ENCODE results near the gene DCAF15.

The DCAF15 gene

GRCh38 chr19:13937479-13938300 is 14.6 kb upstream of the DCAF15 start:
- ATAC-seq (replicated peaks) (no peak), DNase-seq (no peak)
- Mint-ChIP-seq H3K4me1 (ENCODE audit: low read depth in 2 of 2) (peaks cover 0 to 4% of the 10 kb centered on the region in 2 donors), H3K9me3 (no peaks in the 10 kb centered on the region), H3K27me3 (peaks cover 6 to 10% of the 10 kb centered on the region in 2 donors), H3K27ac (no peak overlapping the region), H3K4me3 (no peak overlapping the region), H3K36me3 (ENCODE audit: insufficient read depth) (no peaks in the 10 kb centered on the region)

GRCh38 chr19:13938301-13939064 is 13.8 kb upstream of the DCAF15 start, which contains the start of gene PODNL1:
Gene PODNL1, minus strand, starts transcription at chr19:13938417. Its CDS starts 236 bp downstream, at chr19:13938181.
- Mint-ChIP-seq H3K27ac (no peak within 1 kb of the TSS), H3K9me3 (no peaks in the 10 kb centered on the region), H3K27me3 (peaks cover 6 to 10% of the 10 kb centered on the region in 2 donors), H3K36me3 (ENCODE audit: insufficient read depth) (no peaks in the 10 kb centered on the region), H3K4me3 (no peak within 1 kb of the TSS), H3K4me1 (ENCODE audit: low read depth in 2 of 2) (peaks cover 0 to 4% of the 10 kb centered on the region in 2 donors)
- ATAC-seq (replicated peaks) (no peak), DNase-seq (no peak)

DNA sequence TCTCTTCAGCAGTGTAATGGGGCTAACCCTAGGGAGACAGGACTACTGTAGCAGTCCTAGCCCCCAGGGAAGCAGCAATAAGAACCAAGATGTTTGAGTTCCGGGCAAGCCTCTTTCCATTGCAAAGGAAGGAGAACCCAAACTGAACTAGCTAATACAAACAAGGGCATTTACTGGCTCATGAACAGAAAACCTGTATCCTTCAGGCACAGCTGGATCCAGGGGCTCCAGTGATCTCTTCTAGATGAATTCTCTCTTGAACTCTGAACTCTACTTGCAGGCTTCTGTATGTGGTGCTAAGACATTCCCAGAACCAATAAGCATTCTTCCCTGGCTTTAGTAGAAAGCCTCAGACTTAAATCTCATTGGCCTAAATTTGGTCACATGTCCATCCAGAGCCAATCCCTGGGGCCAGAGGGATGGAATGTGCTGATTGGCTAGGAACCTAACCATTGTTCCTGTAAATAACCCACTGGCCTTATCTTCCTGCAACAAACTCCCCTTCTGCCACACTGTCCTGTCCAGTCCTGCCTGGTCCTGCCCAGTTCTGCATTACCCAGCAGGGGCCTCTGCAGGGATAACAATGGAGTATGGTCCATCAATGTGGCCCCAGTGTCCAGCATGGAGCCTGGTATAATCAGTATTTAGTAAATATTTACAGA is 10.2 kb upstream of the DCAF15 start:
- Mint-ChIP-seq H3K4me1 (ENCODE audit: low read depth in 2 of 2) (peaks cover 0 to 4% of the 10 kb centered on the region in 2 donors), H3K27ac (no peak overlapping the region), H3K4me3 (no peak overlapping the region), H3K27me3 (peaks cover 6 to 7% of the 10 kb centered on the region in 2 donors), H3K36me3 (ENCODE audit: insufficient read depth) (no peaks in the 10 kb centered on the region), H3K9me3 (no peaks in the 10 kb centered on the region)
- no peak for ATAC-seq (replicated peaks)
- no peak for DNase-seq

DNA sequence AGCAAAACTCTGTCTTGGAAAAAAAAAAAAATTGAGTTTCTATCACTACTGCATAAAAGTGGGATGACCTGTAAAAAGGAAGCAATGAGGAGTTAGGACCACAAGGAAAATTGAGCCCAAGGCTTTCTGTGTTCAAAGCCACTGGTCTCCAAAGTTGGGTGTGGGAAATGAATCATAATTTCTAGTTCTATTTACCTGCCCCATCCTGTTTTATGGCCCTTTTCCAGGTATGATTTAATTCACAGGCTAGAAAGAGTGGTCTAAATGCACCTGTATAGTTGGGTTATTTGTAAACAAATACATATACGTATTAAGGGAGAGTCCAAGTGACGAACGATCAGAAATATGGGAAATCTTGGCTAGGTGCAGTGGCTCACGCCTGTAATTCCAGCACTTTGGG is 5.9 kb upstream of the DCAF15 start:
- DNase-seq (no peak), ATAC-seq (replicated peaks) (no peak)
- H3K27me3 Mint-ChIP-seq = no peaks in the 10 kb centered on the region
- H3K27ac Mint-ChIP-seq = no peak overlapping the region
- H3K4me3 Mint-ChIP-seq = no peak overlapping the region
- H3K9me3 Mint-ChIP-seq = no peaks in the 10 kb centered on the region
- H3K4me1 Mint-ChIP-seq (ENCODE audit: low read depth in 2 of 2) = peaks cover 0 to under 1% of the 10 kb centered on the region in 2 donors
- H3K36me3 Mint-ChIP-seq (ENCODE audit: insufficient read depth) = peaks cover 5% of the 10 kb centered on the region

- H3K9me3 Mint-ChIP-seq = no peaks in the 10 kb centered on the region
- DNase-seq (no peak), ATAC-seq (replicated peaks) (no peak)
- no peak overlapping the region for H3K27ac Mint-ChIP-seq
- H3K4me1 Mint-ChIP-seq (ENCODE audit: low read depth in 2 of 2) = peaks cover 15 to 19% of the 10 kb centered on the region in 2 donors
- H3K27me3 Mint-ChIP-seq = no peaks in the 10 kb centered on the region
- H3K36me3 Mint-ChIP-seq (ENCODE audit: insufficient read depth) = peaks cover 42% of the 10 kb centered on the region
- H3K4me3 Mint-ChIP-seq = no peak overlapping the region
Measured at GRCh38 chr19:13951043-13951442, 1.3 kb upstream of the DCAF15 start.

DNA sequence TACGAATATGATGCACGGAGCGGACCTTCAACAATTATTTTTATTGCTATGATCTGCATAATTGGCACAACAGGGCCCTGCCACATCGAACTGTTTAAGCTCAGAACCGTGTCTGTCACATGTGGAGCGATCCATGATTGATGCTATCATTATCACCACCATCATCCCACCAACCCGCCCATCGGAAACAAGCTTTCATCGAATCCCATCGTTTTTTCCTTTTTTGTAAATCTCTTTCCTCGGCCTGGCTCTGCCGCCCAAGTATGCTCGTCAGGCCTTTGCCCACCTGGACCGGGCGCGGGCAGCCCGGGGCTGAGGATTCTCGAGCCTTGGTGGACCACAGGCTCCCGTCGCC is 533 bp upstream of the DCAF15 start:
- H3K9me3 Mint-ChIP-seq = no peaks in the 10 kb centered on the region
- H3K27me3 Mint-ChIP-seq = no peaks in the 10 kb centered on the region
- peak overlapping the region; percentile 97 to 98 for H3K4me3 Mint-ChIP-seq
- H3K4me1 Mint-ChIP-seq (ENCODE audit: low read depth in 2 of 2) = peaks cover 15 to 19% of the 10 kb centered on the region in 2 donors
- peaks cover 42% of the 10 kb centered on the region for H3K36me3 Mint-ChIP-seq (ENCODE audit: insufficient read depth)
- peak; percentile 8 for ATAC-seq (replicated peaks)
- H3K27ac Mint-ChIP-seq = peak overlapping the region; percentile 97 to 98
- no peak for DNase-seq

DNA sequence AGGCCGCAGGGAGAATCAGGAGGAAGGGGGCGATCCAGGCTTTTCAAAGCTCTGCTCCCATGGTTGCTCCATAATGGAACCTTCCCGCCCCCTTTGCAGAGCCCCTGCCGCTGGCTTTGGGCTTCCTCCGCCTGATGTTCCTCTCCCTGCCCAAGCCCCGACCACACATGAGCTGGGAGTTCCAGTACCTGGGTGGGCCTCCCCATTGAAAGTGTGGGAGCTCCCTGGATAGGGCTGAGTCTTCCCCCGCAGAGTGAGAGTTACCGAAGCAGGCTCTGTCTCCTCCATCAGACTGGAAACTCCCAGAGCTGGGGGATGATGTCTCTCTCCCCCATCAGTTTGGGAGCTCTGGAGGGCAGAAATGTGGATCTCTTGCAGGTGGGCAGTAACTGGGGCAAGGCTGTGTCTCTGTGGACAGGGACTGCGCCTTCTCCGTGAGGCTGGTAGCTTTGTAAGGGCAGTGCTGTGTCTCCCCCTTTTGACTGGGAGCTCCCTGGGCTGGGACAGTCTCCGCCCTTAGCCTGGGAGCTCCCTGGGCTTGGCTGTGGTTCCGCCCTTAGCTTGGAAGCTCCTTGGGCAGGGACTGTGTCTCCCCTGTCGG is 722 bp downstream of the DCAF15 start:
- H3K9me3 Mint-ChIP-seq = no peaks in the 10 kb centered on the region
- H3K27ac Mint-ChIP-seq = peak overlapping the region; percentile 76 to 97
- H3K4me3 Mint-ChIP-seq = peak overlapping the region; percentile 97 to 98
- H3K27me3 Mint-ChIP-seq = no peaks in the 10 kb centered on the region
- peaks cover 55% of the 10 kb centered on the region for H3K36me3 Mint-ChIP-seq (ENCODE audit: insufficient read depth)
- ATAC-seq (replicated peaks) (no peak), DNase-seq (no peak)
- H3K4me1 Mint-ChIP-seq (ENCODE audit: low read depth in 2 of 2) = peaks cover 15 to 19% of the 10 kb centered on the region in 2 donors

DNA sequence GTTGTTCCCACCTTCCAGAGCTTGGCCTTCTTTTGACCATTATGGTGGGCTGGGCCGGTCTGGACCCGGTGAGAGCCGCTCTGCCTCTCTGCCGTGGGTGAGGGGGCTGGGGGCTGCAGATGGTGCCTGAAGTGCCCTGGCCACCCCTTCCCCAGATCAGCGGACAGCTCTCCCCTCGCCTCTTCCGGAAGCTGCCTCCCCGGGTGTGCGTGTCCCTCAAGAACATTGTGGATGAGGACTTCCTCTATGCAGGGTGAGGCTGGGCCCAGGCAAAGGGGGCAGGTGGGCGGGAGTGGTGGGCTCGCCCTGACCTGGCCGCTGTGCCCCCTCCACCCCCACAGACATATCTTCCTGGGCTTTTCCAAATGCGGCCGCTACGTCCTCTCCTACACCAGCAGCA is 1.9 kb downstream of the DCAF15 start:
- DNase-seq = no peak
- Mint-ChIP-seq H3K4me3 (peak overlapping the region; percentile 97 to 98), H3K27ac (peak overlapping the region; percentile 76 to 97), H3K27me3 (no peaks in the 10 kb centered on the region), H3K9me3 (no peaks in the 10 kb centered on the region), H3K4me1 (ENCODE audit: low read depth in 2 of 2) (peaks cover 15 to 19% of the 10 kb centered on the region in 2 donors), H3K36me3 (ENCODE audit: insufficient read depth) (peaks cover 58% of the 10 kb centered on the region)
- ATAC-seq (replicated peaks) = no peak

DNA sequence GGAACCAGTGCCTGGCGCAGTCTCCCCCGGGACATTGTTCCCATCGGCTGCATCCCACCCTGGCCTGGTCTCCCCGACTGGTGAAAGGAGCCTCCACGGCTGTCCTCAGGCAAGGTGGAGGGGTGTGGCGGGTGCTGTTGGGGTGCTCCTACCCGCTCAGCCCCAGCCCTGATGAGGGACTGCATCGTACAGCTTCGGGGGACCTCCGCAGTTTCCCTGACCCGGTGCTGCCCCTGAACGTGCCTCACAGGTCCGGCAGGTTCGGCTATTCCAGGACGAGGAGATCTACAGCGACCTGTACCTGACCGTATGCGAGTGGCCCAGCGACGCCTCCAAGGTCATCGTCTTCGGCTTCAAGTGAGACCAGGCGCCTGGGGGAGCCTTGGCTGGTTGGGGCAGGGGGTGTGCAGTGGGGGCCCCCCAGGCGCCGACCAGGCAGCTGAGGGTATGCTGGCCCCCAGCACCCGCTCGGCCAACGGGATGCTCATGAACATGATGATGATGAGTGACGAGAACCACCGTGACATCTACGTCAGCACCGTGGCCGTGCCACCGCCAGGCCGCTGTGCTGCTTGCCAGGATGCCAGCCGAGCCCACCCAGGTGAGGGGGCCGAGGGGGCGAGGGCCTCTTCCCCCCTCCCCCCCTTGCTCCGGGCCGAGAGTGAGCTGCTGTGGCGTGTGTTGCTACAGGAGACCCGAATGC is 3.5 kb downstream of the DCAF15 start:
- peaks cover 15 to 19% of the 10 kb centered on the region in 2 donors for H3K4me1 Mint-ChIP-seq (ENCODE audit: low read depth in 2 of 2)
- H3K27me3 Mint-ChIP-seq = no peaks in the 10 kb centered on the region
- H3K9me3 Mint-ChIP-seq = no peaks in the 10 kb centered on the region
- H3K27ac Mint-ChIP-seq = peak overlapping the region in 1 of 2 donors; percentile 62
- no peak for DNase-seq
- no peak overlapping the region for H3K4me3 Mint-ChIP-seq
- H3K36me3 Mint-ChIP-seq (ENCODE audit: insufficient read depth) = peaks cover 66% of the 10 kb centered on the region
- no peak for ATAC-seq (replicated peaks)

DNA sequence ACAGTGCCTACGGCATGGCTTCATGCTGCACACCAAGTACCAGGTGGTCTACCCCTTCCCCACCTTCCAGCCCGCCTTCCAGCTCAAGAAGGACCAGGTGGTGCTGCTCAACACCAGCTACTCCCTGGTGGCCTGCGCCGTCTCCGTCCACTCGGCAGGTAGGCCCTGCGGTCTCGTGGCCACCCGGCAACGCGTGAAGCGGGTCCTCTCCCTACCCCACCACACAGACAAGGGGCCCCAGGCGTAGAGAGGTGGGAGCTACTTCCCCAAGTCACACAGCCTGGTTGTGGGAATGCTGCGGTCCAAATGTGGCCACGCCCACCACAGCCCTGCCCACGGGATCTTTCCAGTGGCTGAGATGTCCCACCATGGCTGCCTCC is 4.0 kb downstream of the DCAF15 start:
- peaks cover 15 to 19% of the 10 kb centered on the region in 2 donors for H3K4me1 Mint-ChIP-seq (ENCODE audit: low read depth in 2 of 2)
- DNase-seq (no peak), ATAC-seq (replicated peaks) (no peak)
- H3K27me3 Mint-ChIP-seq = no peaks in the 10 kb centered on the region
- H3K4me3 Mint-ChIP-seq = no peak overlapping the region
- H3K36me3 Mint-ChIP-seq (ENCODE audit: insufficient read depth) = peaks cover 67% of the 10 kb centered on the region
- H3K9me3 Mint-ChIP-seq = no peaks in the 10 kb centered on the region
- H3K27ac Mint-ChIP-seq = peak overlapping the region in 1 of 2 donors; percentile 62

- DNase-seq (no peak), ATAC-seq (replicated peaks) (no peak)
- Mint-ChIP-seq H3K27ac (peak overlapping the region in 1 of 2 donors; percentile 62), H3K4me1 (ENCODE audit: low read depth in 2 of 2) (peaks cover 11 to 12% of the 10 kb centered on the region in 2 donors), H3K36me3 (ENCODE audit: insufficient read depth) (peaks cover 65% of the 10 kb centered on the region), H3K9me3 (no peaks in the 10 kb centered on the region), H3K4me3 (no peak overlapping the region), H3K27me3 (no peaks in the 10 kb centered on the region)
Measured at GRCh38 chr19:13957051-13957450, 4.7 kb downstream of the DCAF15 start.

DNA sequence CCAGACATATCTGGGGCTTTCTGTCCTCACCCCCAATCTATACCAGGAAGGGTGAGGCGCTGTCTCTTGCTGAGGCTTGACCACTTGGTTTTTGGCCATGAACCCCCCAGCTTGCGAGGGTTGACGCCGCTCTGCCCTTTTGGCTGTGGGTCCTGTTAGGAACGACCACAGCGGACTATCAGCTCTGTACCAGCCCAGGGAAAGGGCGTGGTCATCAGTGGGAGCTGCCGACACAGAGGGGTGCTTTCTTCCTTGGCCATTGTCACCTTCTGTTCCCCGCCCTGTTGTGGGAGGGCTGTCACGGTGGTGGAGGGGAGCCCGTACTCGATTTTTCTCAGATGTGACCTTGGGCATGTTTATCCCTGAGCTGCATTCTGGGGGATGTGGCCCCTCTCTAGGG is 5.7 kb downstream of the DCAF15 start:
- Mint-ChIP-seq H3K4me3 (no peak overlapping the region), H3K4me1 (ENCODE audit: low read depth in 2 of 2) (peaks cover 8 to 9% of the 10 kb centered on the region in 2 donors), H3K9me3 (no peaks in the 10 kb centered on the region), H3K27ac (no peak overlapping the region), H3K36me3 (ENCODE audit: insufficient read depth) (peaks cover 59% of the 10 kb centered on the region), H3K27me3 (no peaks in the 10 kb centered on the region)
- no peak for ATAC-seq (replicated peaks)
- no peak for DNase-seq
